GM12801 (cell line): ENCODE data around the gene FAM219A.

Source experiments
- TF ChIP-seq, protein P1 (sequence below): IDR thresholded peaks from one replicate; pipeline ENCODE4 v1.5.1; 2011; ENCODE audit warnings: control low read depth; ENCODE audit not compliant: insufficient read length; ENCODE audit errors: extremely low read depth

The FAM219A gene

DNA sequence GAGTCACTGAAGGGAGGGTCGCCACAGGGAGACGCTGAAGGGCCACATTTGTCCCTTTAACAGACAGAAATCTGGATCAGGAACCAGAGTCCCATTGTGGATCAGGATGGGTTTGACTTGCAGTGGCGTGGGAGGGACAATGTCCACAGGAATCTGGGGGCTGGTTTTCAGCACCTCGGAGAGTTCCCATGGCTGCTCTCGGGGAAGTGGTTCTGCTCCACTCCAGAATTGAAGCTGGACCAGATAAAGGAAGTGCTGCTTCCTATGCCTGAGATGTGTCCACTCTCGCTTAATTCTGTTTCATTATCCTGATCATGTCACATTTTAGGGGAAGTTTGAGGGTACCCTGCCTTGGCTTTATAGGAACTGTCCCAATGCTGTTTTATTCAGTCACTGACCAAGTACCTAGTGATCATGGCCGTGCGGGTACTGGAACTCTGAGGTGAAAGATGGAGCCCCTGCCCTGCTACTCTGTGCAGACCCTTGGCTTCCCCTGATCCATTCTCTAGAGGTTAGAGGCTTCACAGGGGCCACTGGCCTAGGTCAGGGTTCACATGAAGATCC is 35.7 kb upstream of the FAM219A start:
- TF ChIP-seq, protein P1, sequence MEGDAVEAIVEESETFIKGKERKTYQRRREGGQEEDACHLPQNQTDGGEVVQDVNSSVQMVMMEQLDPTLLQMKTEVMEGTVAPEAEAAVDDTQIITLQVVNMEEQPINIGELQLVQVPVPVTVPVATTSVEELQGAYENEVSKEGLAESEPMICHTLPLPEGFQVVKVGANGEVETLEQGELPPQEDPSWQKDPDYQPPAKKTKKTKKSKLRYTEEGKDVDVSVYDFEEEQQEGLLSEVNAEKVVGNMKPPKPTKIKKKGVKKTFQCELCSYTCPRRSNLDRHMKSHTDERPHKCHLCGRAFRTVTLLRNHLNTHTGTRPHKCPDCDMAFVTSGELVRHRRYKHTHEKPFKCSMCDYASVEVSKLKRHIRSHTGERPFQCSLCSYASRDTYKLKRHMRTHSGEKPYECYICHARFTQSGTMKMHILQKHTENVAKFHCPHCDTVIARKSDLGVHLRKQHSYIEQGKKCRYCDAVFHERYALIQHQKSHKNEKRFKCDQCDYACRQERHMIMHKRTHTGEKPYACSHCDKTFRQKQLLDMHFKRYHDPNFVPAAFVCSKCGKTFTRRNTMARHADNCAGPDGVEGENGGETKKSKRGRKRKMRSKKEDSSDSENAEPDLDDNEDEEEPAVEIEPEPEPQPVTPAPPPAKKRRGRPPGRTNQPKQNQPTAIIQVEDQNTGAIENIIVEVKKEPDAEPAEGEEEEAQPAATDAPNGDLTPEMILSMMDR, result no peak

DNA sequence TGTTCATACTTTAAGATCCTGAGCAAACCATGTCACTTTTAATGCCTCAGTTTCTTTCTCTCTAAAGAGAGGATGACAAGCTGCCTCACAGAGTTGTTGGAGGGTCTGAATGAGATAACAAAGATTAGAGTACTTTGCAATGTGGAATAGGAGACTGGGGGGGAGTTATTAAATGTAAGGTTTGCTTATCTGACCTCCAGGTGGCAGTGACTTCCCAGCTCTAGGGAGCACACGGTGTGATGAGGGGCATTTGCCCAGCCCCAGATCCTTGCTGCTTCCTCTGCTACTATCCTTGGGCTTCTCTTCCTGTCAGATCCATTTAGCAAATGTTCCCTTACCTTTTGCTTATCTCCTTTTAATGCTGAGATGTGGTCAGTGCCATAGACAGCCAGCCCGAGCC is 33.7 kb upstream of the FAM219A start:
- TF ChIP-seq, protein P1, result no peak

DNA sequence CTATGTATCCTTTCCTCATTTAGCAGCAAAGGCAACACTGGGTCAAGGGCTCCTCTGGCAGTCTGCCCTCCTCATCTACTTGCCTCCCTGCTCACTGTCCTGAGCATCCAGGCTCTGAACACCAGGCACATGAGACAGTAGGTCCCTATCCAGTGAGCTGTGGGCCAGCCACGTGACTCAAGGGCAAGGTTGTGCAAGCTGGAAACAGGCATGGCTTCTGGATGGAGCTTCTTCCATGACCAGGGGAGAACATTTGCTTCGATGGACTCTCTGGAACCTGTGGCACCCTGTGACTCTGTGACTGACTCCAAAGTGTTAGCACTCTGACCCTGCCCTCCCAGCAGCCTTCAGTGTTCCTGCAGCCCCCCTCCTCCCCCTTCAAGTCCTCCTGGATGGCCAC is 33.2 kb upstream of the FAM219A start:
- TF ChIP-seq, protein P1, result no peak

DNA sequence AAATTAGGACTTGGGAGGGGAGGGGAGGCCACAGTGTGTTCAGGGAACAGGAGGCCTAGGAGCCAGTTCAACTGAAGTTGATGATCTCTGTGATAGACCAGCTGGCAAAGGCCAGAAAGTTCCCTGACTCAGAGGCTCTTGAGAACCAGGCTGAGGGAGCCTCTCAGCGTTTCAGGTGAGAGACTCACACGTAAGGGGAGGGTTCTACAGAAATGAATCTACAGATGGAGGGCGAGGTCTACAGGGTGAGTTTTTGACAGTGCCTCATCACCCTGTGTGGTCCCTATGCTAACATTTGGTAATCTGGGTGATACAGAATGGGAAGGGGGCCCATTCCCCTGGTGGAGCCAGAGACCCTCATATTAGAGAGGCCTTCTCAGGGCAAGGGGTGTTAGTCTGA is 32.4 kb upstream of the FAM219A start:
- TF ChIP-seq, protein P1, result no peak

DNA sequence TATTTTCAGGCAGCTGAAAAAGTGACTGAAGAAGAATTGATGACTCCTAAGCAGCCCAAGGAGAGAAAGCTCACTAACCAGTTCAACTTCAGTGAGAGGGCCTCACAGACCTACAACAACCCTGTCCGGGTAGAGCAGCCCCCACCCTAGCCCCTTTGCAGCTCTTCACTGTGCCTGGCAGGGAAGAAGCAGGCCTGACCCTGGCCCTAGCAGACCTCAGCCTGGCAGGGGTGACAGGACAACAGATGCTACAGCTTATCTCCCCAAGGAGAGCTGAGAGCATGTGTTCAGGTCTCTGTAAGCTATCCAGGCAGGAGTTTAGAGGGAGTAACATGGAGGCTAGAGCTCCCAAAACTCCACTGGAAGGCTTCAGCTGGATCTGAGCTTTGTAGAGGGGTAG is 32.0 kb upstream of the FAM219A start:
- TF ChIP-seq, protein P1, result no peak

DNA sequence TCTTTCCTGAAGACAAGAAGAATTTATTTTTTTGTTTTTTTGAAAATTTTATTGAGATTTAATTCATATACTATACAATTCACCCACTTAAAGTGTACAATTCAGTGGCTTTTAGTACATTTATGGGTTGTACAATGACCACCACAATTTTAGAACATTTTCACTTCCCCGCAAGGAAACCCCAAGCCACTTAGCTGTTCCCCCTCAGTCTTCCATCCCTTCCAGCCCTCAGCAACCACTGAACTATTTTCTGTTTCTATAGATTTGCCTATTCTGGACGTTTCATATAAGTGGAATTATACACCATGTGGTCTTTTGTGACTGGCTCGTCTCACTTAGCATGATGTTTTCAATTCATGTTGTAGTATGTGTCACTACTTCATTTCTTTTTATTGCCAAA is 28.2 kb upstream of the FAM219A start:
- TF ChIP-seq, protein P1, result no peak

DNA sequence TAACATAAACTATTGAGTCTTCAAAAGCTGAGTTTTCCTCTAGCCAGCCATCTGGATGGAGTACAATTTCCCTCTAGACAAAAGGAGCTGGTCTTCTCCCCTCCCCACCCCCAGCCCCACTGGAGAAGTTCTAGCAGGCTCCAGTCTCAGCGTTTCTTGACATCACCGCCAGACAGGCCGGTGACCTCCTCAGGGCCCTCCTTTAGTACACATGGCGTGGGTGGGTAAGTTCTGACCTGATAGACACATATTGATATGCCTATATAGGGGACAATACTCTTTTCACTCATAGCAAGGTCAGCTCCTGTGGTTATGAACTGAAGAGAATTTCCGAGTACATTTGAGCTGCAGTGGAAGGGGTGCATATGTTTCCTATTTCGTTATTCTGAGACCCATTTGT is 27.5 kb upstream of the FAM219A start:
- TF ChIP-seq, protein P1, result no peak

DNA sequence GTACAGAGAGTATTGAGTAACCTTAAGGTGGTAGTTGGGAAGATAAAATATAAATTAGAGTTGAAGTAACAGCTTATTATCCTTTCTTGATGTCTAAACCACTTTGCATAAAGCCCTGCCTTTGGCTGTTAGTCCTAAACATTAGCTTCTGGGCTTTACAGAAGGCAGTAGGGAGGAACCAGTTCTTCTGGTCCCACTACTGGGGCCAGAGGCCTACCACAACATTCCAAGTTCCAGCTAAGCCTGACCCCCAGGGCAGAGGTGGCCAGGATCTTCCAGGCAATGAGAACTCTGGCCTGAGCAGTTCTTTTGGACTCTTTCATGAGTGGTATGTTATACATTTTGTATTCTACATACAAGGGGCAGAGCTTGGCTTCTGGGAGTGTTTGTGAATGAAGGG is 26.3 kb upstream of the FAM219A start:
- TF ChIP-seq, protein P1, result no peak
